HG02678 (cell line): ENCODE results near the gene BLCAP.
"Not testable (repeated sequence)": the region's sequence is repeated elsewhere in the genome, so short reads cannot be mapped to it uniquely, and the experiment has no call there.

Experiments used
- ATAC-seq: cut with Tn5 transposase; IDR thresholded peaks from one replicate; pipeline ENCODE4 v1.9.1; 2021; ENCODE audit warnings: mild to moderate bottlenecking, moderate library complexity; ENCODE audit not compliant: unreplicated experiment

BLCAP gene

GRCh38 chr20:37490663-37491350, 36.9 kb downstream of the BLCAP start:
- ATAC-seq, result no peak

- ATAC-seq, result not testable (repeated sequence)
These were observed 41.5 kb downstream of the BLCAP start for GRCh38 chr20:37486209-37486608.

- ATAC-seq, result no peak
These were observed 43.3 kb downstream of the BLCAP start for GRCh38 chr20:37484331-37484730.

DNA sequence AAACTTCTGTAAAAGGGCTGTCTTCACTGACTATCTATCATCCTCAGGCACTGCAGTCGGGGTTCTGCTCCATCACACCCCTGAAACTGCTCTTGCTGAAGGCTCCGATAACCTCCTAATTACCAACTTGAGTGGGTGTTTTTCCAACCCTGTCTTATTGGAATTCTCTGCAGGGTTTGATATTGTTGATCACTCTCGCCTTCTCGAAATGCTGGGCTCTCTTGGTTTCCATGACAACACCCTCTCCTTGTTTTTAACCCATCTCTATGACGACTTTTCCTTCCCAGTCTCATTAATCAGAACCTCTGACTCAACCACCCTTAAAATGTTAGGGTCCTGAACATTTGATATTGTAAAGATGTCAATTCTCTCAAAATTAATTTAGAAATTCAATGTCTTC, 46.1 kb downstream of the BLCAP start:
- no peak for ATAC-seq

- no peak for ATAC-seq
These were observed 46.8 kb downstream of the BLCAP start for GRCh38 chr20:37480919-37481318.

DNA sequence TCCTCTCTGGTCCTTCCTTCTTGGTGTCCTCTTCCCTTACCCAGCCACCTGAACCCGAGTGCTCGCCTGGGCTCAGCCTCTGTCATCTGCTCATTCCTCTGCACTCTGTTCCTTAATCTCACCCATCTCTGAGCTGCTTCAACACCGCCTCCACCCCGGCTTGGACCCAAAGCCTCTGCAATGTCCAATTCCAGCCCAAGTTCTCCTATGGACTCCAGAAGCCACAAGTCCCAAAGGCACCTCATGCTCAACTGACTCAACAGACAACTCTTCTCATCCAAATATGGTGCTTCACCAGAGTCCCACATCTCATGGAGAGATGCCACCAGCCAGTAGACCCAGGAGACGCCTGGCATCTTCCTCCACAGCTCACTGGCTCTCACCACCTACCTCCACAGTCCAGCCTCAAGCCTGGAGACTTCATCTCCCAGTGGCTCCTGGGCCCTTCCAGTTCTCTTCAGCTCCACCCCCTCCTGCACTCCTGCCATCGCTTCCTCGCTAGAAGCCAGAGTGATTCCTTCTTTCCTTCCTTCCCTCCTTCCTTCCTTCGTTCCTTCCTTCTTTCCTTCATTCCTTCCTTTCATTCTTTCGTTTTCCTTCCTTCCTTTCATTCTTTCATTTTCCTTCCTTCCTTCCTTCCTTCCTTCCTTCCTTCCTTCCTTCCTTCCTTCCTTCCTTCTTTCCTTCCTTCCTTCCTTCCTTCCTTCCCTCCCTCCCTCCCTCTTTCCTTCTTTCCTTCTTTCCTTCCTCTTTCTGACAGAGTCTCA, 47.6 kb downstream of the BLCAP start:
- ATAC-seq, result no peak

- ATAC-seq, result no peak
These were observed 48.4 kb downstream of the BLCAP start for GRCh38 chr20:37479266-37479665.

DNA sequence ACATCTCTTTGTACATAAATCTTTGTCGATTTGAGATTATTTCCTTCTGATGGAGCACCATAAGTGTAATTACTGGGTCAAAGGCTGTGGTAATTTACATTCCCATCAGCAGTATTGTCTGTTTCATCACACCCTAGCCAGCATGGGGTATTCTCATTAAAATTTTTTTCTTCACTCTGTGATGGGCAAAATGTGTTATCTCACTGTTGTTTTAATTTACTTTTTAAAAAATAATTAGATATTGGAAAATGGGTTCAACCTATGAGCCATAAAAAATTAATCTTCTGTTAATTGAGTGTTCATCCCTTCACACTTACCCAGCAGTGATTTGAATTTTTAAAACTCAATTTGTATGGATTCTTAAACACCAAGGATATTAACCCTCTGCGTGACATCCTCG, 50.6 kb downstream of the BLCAP start:
- no peak for ATAC-seq

- no peak for ATAC-seq
These were observed 52.4 kb downstream of the BLCAP start for GRCh38 chr20:37475252-37475651.

GRCh38 chr20:37474386-37474785, 53.3 kb downstream of the BLCAP start:
- no peak for ATAC-seq

DNA sequence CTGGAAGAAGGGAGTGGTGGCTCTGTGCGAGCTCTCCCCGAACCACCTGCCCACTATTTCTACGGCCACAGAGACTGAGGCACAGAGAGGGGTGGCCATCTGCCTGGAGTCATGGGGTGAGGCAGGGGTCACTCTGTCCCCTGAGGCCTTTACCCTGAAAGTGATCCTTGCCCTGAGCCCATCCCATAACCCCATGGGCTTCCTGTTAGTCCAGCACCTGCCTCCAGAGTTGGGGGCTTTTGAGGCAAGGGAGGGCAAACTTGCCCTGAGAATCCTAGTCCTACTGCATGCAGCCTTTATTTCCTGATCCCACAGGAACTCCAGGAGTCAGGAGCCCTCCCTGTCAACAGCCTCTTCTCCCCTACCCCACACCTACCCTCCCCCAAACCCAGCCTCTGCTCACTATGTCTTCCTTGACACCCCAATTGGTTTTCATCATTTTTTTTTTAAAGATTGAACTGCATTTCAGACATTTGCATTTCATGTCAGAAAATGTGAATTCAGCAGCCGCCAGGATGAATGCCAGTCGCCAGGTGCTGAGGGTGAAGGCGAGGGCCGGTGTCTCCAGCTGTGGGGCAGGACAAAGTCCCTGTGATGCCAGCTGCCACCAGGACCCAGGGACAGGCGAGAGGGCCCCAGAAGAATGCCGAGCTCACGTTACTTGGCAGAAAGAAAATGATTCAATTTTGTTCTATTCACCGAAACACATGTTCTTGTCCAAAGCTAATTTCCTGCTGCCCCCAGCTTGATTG, 54.3 kb downstream of the BLCAP start:
- ATAC-seq, result no peak

GRCh38 chr20:37472435-37472834, 55.2 kb downstream of the BLCAP start:
- not testable (repeated sequence) for ATAC-seq

GRCh38 chr20:37471741-37472235, 55.9 kb downstream of the BLCAP start:
- ATAC-seq, result no peak

GRCh38 chr20:37470190-37470589, 57.5 kb downstream of the BLCAP start:
- not testable (repeated sequence) for ATAC-seq

DNA sequence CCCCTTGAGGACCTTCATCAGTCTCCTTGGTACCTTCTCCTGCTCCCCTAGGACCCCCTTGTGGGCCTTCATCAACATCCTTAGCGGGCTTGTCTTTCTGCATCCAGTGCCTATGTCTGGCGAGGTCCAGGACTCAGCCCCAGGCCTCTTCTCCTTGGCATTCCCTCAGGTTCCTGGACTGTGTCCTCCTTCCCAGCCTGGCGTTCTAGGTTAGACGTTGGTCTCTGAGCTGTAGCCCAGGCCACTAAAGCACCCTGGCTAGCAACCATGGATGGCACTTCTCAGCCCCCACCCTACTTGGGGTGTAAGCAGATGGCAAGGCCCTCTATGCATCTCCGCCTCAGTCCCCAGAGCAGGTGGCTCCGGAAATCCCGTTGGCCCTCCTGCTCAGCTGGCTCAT, 58.1 kb downstream of the BLCAP start:
- ATAC-seq, result no peak

- no peak for ATAC-seq
These were observed 58.8 kb downstream of the BLCAP start for GRCh38 chr20:37468886-37469285.
